C4-2B (cell line): ENCODE measurements around the gene TRERF1.

Source experiments
- H3K27ac ChIP-seq: fragments of 450-650 bp; 2 replicates; pipeline ENCODE4 v1.5.1; 2017
- CTCF ChIP-seq: fragments of 450-650 bp; conservative IDR thresholded peaks from 2 replicates; pipeline ENCODE4 v1.5.1; 2017; ENCODE audit warnings: mild to moderate bottlenecking
- ZFX ChIP-seq: fragments of 450-650 bp; IDR thresholded peaks from 2 replicates; pipeline ENCODE4 v1.6.1; 2017

TRERF1 gene

GRCh38 chr6:42293386-42293977 is 158.2 kb downstream of the TRERF1 start:
- TF ChIP-seq CTCF = no peak
- TF ChIP-seq ZFX = no peak
- no peak overlapping the region for H3K27ac ChIP-seq

- H3K27ac ChIP-seq = no peak overlapping the region
- TF ChIP-seq ZFX (no peak), CTCF (no peak)
Measured at GRCh38 chr6:42292004-42292740, 159.6 kb downstream of the TRERF1 start.

GRCh38 chr6:42287756-42288155 is 164.0 kb downstream of the TRERF1 start:
- TF ChIP-seq CTCF = no peak
- TF ChIP-seq ZFX = no peak
- no peak overlapping the region for H3K27ac ChIP-seq

GRCh38 chr6:42281570-42281969 is 170.2 kb downstream of the TRERF1 start:
- TF ChIP-seq CTCF (no peak), ZFX (no peak)
- H3K27ac ChIP-seq = no peak overlapping the region

GRCh38 chr6:42280966-42281533 is 170.7 kb downstream of the TRERF1 start:
- no peak overlapping the region for H3K27ac ChIP-seq
- TF ChIP-seq CTCF (no peak), ZFX (no peak)

GRCh38 chr6:42279966-42280629 is 171.6 kb downstream of the TRERF1 start:
- no peak overlapping the region for H3K27ac ChIP-seq
- TF ChIP-seq CTCF (no peak), ZFX (no peak)

- H3K27ac ChIP-seq = no peak overlapping the region
- TF ChIP-seq ZFX (no peak), CTCF (no peak)
Measured at GRCh38 chr6:42279144-42279781, 172.5 kb downstream of the TRERF1 start.
